NB4 (cell line): ENCODE measurements around the gene MRPL22.
A peak's percentile ranks its signal among the peaks of the same experiment; 100 is the strongest.

Source experiments
- DNase-seq: peaks from one replicate; pipeline ENCODE4 v3.0.0; 2010; ENCODE audit warnings: low read depth
- H3K4me3 ChIP-seq: one replicate; pipeline ENCODE4 v1.5.1; 2011; ENCODE audit warnings: mild to moderate bottlenecking, low read depth, low read length, moderate library complexity
- MYC ChIP-seq: IDR thresholded peaks from 2 replicates; pipeline ENCODE4 v1.6.1; 2011; ENCODE audit warnings: low read depth, low read length
- POLR2A ChIP-seq: IDR thresholded peaks from 2 replicates; pipeline ENCODE4 v1.6.1; 2011; ENCODE audit warnings: mild to moderate bottlenecking; ENCODE audit not compliant: insufficient read length; ENCODE audit errors: extremely low read depth
- TF ChIP-seq, protein P1 (sequence below): IDR thresholded peaks from 2 replicates; pipeline ENCODE4 v1.6.1; 2011; ENCODE audit warnings: low read depth, low read length
- TF ChIP-seq, protein P2 (sequence below): IDR thresholded peaks from one replicate; pipeline ENCODE4 v1.5.1; 2012; ENCODE audit warnings: low read depth, low read length

The MRPL22 gene

DNA sequence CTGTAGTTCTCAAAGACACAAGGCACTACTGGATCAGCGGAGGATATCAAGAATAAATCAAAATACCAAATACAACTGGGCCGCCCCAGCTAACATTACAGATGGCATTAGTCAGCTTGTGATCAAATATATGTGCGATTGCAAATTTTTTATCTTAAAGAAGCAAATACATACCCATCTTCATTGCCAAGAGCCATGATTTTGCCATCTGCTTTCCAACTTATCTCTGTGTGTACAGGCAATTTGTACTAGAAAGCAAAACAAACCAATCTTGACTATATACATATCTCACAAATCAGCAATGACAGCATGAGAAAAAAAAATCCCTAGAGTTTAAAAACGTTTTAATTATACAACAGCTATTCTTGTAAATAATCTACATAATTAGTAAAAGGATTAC is 23.1 kb upstream of the MRPL22 start:
- no peak for TF ChIP-seq MYC
- TF ChIP-seq, protein P1, sequence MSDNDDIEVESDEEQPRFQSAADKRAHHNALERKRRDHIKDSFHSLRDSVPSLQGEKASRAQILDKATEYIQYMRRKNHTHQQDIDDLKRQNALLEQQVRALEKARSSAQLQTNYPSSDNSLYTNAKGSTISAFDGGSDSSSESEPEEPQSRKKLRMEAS: no peak
- TF ChIP-seq POLR2A: no peak
- TF ChIP-seq, protein P2, sequence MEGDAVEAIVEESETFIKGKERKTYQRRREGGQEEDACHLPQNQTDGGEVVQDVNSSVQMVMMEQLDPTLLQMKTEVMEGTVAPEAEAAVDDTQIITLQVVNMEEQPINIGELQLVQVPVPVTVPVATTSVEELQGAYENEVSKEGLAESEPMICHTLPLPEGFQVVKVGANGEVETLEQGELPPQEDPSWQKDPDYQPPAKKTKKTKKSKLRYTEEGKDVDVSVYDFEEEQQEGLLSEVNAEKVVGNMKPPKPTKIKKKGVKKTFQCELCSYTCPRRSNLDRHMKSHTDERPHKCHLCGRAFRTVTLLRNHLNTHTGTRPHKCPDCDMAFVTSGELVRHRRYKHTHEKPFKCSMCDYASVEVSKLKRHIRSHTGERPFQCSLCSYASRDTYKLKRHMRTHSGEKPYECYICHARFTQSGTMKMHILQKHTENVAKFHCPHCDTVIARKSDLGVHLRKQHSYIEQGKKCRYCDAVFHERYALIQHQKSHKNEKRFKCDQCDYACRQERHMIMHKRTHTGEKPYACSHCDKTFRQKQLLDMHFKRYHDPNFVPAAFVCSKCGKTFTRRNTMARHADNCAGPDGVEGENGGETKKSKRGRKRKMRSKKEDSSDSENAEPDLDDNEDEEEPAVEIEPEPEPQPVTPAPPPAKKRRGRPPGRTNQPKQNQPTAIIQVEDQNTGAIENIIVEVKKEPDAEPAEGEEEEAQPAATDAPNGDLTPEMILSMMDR: no peak
- no peak overlapping the region for H3K4me3 ChIP-seq
- DNase-seq: no peak

DNA sequence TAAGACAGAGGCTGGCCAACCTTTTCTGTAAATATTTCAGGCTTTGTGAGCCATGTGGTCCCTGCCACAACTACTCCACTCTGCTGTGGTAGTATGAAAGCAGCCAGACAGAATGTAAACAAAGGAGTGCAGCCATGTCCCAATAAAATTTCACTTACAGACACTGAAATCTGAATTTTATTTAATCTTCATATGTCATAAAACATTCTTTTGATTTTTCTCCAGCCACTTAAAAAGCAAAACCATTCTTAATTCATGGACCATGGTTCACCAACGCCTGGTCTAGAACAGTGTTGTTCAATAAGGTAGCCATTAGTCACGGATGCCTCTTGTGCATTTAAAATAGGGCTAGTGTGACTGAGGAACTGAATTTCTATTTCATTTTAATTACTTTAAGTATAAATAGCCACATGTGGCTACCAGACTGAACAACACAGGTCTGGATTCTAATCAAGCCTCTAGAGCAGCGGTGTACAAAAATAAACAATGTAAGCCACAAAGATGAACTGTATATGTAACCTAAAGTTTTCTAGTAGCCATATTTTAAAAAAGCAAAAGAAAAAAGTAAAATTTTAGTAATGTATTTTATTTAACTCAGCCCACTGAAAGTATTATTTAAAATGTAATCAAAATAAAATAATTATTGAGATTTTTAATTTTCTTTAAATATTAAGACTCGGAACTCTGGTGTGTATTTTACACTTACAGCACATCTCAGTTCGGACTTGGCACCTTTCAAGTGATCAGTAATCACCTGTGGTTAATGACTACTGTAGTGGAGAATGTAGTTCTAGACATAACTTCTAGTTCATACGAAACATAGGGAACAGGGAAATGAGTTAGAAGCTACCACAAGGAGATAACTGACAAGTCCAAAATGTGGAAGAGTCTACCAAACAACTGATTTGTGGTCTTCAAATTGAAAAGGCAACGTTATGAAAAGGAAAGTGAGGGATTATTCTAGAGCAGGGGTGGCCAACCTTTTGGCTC is 17.1 kb upstream of the MRPL22 start:
- TF ChIP-seq, protein P1: no peak
- TF ChIP-seq, protein P2: no peak
- TF ChIP-seq MYC (no peak), POLR2A (no peak)

DNA sequence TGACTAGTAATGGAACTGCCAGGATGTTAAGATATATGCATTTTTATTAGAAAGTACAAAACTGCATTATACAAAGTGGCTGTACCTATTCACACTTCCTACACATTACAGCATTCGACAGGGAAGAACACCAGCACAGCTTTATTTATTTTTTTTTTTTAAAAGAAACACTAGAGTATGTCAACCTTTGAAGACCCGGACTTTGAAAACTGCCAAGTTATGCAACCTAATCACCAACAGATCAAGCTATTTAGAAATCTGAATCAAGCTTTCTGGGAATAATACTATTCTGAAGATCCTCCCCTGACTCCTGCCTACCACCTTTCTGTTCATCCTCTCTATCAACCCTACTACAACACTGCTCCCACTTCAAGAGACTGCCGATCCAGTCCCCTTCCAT is 7.3 kb upstream of the MRPL22 start:
- H3K4me3 ChIP-seq: no peak overlapping the region
- DNase-seq: no peak
- TF ChIP-seq MYC: no peak
- TF ChIP-seq, protein P2: no peak
- no peak for TF ChIP-seq POLR2A
- TF ChIP-seq, protein P1: no peak

More for the DNA sequence above, 17.1 kb upstream of the MRPL22 start:
- no peak overlapping the region for H3K4me3 ChIP-seq
- DNase-seq: no peak

DNA sequence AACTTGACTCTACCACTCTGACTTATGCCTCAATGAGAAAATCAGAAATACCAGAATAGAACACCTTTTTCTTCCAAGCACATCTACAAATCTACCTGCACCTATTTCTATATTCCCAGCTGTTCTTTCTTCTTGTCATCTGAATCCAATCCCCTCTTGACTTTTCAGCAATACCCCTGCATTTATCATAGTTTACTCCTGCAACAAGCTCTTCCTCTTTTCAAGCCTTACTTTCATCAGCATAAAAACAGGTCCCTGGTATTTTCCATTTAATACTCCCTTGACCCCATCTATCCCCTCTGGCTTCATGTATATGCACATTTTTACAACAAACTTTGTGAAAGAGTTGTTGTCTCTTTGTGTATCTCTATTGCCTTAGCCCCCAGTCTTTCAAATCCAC is 6.0 kb upstream of the MRPL22 start:
- TF ChIP-seq, protein P1: no peak
- TF ChIP-seq, protein P2: no peak
- TF ChIP-seq MYC: no peak
- no peak for TF ChIP-seq POLR2A
- H3K4me3 ChIP-seq: no peak overlapping the region
- DNase-seq: no peak

DNA sequence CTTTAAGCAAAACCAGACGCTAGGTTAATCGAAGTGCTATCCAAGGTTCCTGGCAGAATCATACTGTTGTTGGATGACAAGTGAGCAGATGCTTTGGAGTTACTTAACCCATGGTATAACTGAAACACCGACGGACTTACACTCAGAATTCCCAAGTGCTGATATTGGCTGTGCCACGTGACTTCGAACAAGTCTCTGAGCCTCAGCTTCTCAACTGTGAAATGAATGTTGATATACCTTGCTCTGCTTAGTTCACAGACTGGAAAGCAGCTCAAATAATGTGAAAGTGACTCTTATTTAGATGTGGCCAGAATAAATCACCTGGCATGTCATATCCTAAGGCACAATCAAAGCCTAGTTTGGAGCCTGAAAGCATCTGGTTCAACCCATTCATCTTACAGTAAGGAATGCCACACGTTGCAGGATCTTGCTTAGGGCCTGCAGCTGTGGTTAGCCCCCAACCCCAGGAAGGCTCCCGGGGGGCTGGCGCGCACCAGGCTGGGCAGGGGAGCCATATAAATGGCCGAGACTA is 3.6 kb upstream of the MRPL22 start:
- TF ChIP-seq MYC (no peak), POLR2A (no peak)
- TF ChIP-seq, protein P1: peak; percentile 82
- TF ChIP-seq, protein P2: no peak
- DNase-seq: peak; percentile 21
- peak overlapping the region; percentile 98 for H3K4me3 ChIP-seq
